SK-N-SH treated with all-trans-retinoic acid at 6 μM for 48 hours (cell line): ENCODE results near the gene DGCR2.
"Not testable (repeated sequence)": the region's sequence is repeated elsewhere in the genome, so short reads cannot be mapped to it uniquely, and the experiment has no call there.

Experiments used
- ATAC-seq: fragments of 200-7000 bp; cut with Tn5 transposase; 3 replicates; pipeline ENCODE4 v1.9.1; 2020; ENCODE audit warnings: mild to moderate bottlenecking, moderate library complexity
- ARNTL ChIP-seq: fragments of 450-650 bp; formaldehyde crosslinking; IDR thresholded peaks from 2 replicates; pipeline ENCODE4 v1.5.0; 2020; ENCODE audit warnings: low read depth, mild to moderate bottlenecking, moderate library complexity, borderline replicate concordance
- BACH2 ChIP-seq: fragments of 250-450 bp; sonication (Bioruptor Pico); IDR thresholded peaks from 2 replicates; pipeline ENCODE4 v1.9.0; 2021; ENCODE audit warnings: mild to moderate bottlenecking, borderline replicate concordance
- CSDC2 ChIP-seq: fragments of 250-450 bp; sonication (Bioruptor Pico); IDR thresholded peaks from 2 replicates; pipeline ENCODE4 v1.5.0; 2020; ENCODE audit warnings: mild to moderate bottlenecking, moderate library complexity
- ESRRG ChIP-seq: fragments of 250-450 bp; sonication (Bioruptor Pico); IDR thresholded peaks from 2 replicates; pipeline ENCODE4 v1.6.1; 2021; ENCODE audit warnings: mild to moderate bottlenecking
- GLIS3 ChIP-seq: fragments of 250-450 bp; sonication (Bioruptor Pico); IDR thresholded peaks from 2 replicates; pipeline ENCODE4 v1.5.0; 2020; ENCODE audit warnings: mild to moderate bottlenecking, moderate library complexity
- ISL1 ChIP-seq: fragments of 250-450 bp; sonication (Bioruptor Pico); IDR thresholded peaks from 2 replicates; pipeline ENCODE4 v2.1.2; 2022; ENCODE audit warnings: mild to moderate bottlenecking, moderate library complexity
- OSR1 ChIP-seq: fragments of 250-450 bp; sonication (Bioruptor Pico); IDR thresholded peaks from 2 replicates; pipeline ENCODE4 v1.8.0; 2022; ENCODE audit warnings: moderate library complexity, mild to moderate bottlenecking, inconsistent platforms
- POU6F1 ChIP-seq: fragments of 250-450 bp; sonication (Bioruptor Pico); IDR thresholded peaks from 2 replicates; pipeline ENCODE4 v1.8.0; 2021; ENCODE audit warnings: low read depth, mild to moderate bottlenecking, moderate library complexity, borderline replicate concordance
- PPARA ChIP-seq: fragments of 250-450 bp; sonication (Bioruptor Pico); IDR thresholded peaks from 2 replicates; pipeline ENCODE4 v1.5.0; 2020; ENCODE audit warnings: mild to moderate bottlenecking, borderline replicate concordance
- RARB ChIP-seq: fragments of 250-450 bp; sonication (Bioruptor Pico); IDR thresholded peaks from 2 replicates; pipeline ENCODE4 v1.8.0; 2021; ENCODE audit warnings: mild to moderate bottlenecking, moderate library complexity
- SNAI2 ChIP-seq: fragments of 250-450 bp; sonication (Bioruptor Pico); IDR thresholded peaks from 2 replicates; pipeline ENCODE4 v1.5.0; 2020; ENCODE audit warnings: mild to moderate bottlenecking, moderate library complexity
- TCF4 ChIP-seq: fragments of 250-450 bp; sonication (Bioruptor Pico); IDR thresholded peaks from 2 replicates; pipeline ENCODE4 v1.8.0; 2021; ENCODE audit warnings: mild to moderate bottlenecking, moderate library complexity, borderline replicate concordance
- TOX ChIP-seq: fragments of 250-450 bp; sonication (Bioruptor Pico); IDR thresholded peaks from 2 replicates; pipeline ENCODE4 v1.8.0; 2021; ENCODE audit warnings: mild to moderate bottlenecking, moderate library complexity, borderline replicate concordance
- TSHZ2 ChIP-seq: fragments of 250-450 bp; sonication (Bioruptor Pico); IDR thresholded peaks from 2 replicates; pipeline ENCODE4 v1.5.0; 2020; ENCODE audit warnings: mild to moderate bottlenecking, moderate library complexity
- ZC3H10 ChIP-seq: fragments of 250-450 bp; sonication (Bioruptor Pico); IDR thresholded peaks from 2 replicates; pipeline ENCODE4 v1.5.1; 2021; ENCODE audit warnings: mild to moderate bottlenecking, moderate library complexity
- ZFP3 ChIP-seq: fragments of 250-450 bp; sonication (Bioruptor Pico); IDR thresholded peaks from 2 replicates; pipeline ENCODE4 v1.5.0; 2020; ENCODE audit warnings: mild to moderate bottlenecking, moderate library complexity
- ZFP30 ChIP-seq: fragments of 450-650 bp; formaldehyde crosslinking; IDR thresholded peaks from 2 replicates; pipeline ENCODE4 v1.5.0; 2022; ENCODE audit warnings: mild to moderate bottlenecking, moderate library complexity
- ZNF70 ChIP-seq: fragments of 450-650 bp; formaldehyde crosslinking; IDR thresholded peaks from 2 replicates; pipeline ENCODE4 v1.5.0; 2020; ENCODE audit warnings: mild to moderate bottlenecking, moderate library complexity
- TF ChIP-seq, protein P1 (sequence below): fragments of 250-450 bp; sonication (Bioruptor Pico); IDR thresholded peaks from 2 replicates; pipeline ENCODE4 v1.5.1; 2020; ENCODE audit warnings: low read depth, mild to moderate bottlenecking, moderate library complexity
- TF ChIP-seq, protein P2 (sequence below): fragments of 250-450 bp; sonication (Bioruptor Pico); IDR thresholded peaks from 2 replicates; pipeline ENCODE4 v1.5.1; 2021; ENCODE audit warnings: mild to moderate bottlenecking, moderate library complexity

The DGCR2 gene

DNA sequence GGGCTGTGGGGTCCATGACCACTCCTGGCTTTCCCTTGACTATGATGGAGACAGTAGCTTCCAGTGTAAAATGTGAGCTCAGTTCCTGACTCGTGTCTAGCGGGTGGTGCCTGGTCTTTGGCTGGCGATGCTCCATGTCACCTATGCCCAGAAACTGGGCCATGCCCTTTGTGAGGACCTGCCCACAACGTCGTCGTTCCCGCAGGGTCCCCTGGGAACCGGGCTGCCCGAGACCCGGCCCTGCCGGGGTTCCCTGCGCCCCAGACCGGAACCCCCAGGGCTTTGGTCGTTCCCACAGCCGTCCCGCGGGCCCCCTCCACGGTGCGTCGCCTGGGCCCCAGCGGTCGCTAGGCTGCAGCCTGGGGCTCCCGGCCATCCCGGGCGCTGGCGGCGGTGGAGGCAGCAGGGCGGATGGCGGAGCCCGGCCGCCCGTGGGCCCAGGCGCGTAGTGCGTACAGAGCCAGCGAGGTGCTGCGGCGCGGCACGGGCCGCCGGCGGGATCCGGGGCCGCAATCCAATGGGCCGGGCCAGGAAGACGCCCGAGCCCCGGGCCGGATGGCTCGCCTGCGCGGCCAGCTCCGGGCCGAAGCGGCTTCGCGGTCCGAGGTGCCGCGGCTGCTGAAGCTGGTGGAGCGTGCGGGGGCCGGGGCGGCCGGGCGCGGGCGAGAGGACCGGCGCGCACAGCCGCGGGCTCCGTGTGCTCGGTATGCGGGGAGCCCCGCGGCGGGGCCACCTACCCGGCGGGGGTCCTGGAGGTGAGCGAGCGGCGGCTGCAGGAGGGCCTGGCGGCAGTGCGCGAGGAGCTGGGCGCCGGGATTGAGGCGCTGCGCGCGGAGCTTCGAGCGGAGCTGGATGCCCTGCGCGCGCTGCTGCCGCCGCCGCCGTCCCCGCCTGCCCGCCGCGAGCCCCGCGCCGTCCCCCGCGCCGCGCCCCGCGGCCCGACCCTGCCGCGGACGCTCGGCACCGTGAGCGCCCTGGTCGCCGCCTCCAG, 92.8 kb downstream of the DGCR2 start:
- ATAC-seq: not testable (repeated sequence)

GRCh38 chr22:19028060-19028455, 94.2 kb downstream of the DGCR2 start:
- peak; percentile 47 for ATAC-seq

- ATAC-seq: not testable (repeated sequence)
Measured at GRCh38 chr22:19027371-19028059, 94.7 kb downstream of the DGCR2 start.

DNA sequence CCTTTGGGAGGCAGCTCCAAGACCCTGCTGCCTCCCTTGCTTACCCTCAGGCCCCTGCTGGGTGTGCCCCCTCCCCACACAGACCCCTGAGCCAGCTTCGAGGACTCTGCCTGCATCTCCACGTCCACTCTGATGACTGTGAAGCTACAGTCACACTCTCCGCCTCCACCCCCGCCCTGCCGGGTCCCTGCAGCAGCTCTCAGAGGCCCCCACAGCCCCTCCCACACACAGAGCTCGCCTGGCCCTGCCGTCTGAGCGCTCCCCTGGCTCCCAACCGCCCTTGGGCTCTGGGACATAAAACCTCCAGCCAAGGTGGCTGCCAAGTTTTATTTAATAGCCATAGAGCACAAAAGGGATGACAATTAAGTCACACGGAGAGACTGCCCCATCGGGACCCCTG, 96.1 kb downstream of the DGCR2 start:
- ATAC-seq: not testable (repeated sequence)

DNA sequence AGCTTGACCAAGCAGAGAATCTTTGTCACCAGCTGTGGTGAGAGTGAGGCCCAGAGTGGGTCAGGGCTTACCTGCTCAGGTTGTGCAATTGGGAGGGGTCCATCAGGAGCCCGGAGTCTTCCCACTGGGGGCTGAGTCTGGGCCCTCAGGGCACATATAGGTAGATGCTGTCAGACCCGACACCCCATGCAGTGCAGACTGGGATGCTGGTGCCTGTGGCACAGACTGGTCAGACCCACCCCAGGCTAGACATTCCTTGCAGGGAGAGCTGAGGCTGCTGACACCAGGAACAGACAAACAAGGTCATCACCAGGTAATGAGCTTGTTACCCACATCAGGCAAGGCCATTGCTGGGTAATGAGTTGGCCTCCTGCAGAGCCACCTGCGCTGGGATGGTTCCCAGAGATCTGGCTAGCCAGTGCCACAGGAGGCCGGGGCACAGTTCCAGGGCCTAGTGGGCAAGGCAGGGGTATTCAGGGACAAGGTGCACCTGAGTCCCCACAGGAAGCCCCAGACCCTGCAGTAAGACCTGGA, 97.2 kb downstream of the DGCR2 start:
- ATAC-seq: not testable (repeated sequence)

DNA sequence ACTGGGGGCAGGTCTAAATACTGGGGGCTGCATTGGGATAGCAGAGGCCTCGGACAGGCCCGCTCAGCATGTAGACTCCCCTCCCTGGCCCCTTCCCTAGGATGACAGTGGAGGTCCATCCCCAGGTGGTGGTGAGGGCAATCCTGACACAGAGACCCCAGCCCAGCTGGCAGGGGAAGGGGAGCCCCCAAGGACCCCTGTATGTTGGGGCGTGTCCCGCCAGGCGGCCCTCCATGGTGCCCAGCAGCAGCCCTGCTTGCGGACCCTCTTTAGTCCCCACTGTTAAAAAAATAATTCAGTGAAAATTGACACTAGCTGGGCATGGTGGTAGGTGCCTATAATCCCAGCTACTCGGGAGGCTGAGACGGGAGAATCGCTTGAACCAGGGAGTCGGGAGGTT, 98.3 kb downstream of the DGCR2 start:
- not testable (repeated sequence) for ATAC-seq

- TF ChIP-seq SNAI2 (CRISPR knock-in tag) (no peak), PPARA (CRISPR knock-in tag) (no peak), POU6F1 (CRISPR knock-in tag) (no peak), BACH2 (CRISPR knock-in tag) (no peak), TOX (no peak), ARNTL (CRISPR knock-in tag) (no peak), TSHZ2 (CRISPR knock-in tag) (no peak), OSR1 (no peak), RARB (no peak), ISL1 (CRISPR knock-in tag) (no peak)
- no peak for ATAC-seq
Measured at GRCh38 chr22:19022755-19023154, 99.5 kb downstream of the DGCR2 start.

DNA sequence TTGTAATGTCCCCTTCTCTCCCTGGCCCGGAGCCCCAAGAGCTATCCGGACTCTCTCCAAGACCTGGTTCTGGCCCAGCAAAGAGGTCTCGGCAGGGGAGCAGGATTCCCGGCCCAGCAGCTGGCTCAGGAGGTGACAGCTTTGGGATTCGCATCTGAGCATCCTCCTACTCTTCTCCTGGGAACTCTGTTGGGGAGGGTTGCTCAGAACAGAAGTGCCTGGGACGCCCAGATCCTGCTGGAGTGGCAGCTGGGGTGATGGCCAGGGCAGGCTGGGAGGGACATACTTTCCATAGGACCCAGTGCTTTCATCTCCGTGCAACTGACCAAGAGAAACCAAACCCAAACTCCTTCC, 102.6 kb downstream of the DGCR2 start:
- ATAC-seq: no peak
- TF ChIP-seq ZFP30 (CRISPR knock-in tag): no peak
- TF ChIP-seq ZC3H10 (CRISPR knock-in tag): no peak
- TF ChIP-seq, protein P1, sequence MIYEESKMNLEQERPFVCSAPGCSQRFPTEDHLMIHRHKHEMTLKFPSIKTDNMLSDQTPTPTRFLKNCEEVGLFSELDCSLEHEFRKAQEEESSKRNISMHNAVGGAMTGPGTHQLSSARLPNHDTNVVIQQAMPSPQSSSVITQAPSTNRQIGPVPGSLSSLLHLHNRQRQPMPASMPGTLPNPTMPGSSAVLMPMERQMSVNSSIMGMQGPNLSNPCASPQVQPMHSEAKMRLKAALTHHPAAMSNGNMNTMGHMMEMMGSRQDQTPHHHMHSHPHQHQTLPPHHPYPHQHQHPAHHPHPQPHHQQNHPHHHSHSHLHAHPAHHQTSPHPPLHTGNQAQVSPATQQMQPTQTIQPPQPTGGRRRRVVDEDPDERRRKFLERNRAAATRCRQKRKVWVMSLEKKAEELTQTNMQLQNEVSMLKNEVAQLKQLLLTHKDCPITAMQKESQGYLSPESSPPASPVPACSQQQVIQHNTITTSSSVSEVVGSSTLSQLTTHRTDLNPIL: no peak
- TF ChIP-seq ZFP3 (CRISPR knock-in tag): no peak
- no peak for TF ChIP-seq ESRRG (CRISPR knock-in tag)
- TF ChIP-seq BACH2 (CRISPR knock-in tag): no peak
- TF ChIP-seq TCF4 (CRISPR knock-in tag): no peak
- TF ChIP-seq PPARA (CRISPR knock-in tag): no peak
- TF ChIP-seq ISL1 (CRISPR knock-in tag): no peak
- no peak for TF ChIP-seq ZNF70 (CRISPR knock-in tag)
- no peak for TF ChIP-seq GLIS3
- TF ChIP-seq, protein P2, sequence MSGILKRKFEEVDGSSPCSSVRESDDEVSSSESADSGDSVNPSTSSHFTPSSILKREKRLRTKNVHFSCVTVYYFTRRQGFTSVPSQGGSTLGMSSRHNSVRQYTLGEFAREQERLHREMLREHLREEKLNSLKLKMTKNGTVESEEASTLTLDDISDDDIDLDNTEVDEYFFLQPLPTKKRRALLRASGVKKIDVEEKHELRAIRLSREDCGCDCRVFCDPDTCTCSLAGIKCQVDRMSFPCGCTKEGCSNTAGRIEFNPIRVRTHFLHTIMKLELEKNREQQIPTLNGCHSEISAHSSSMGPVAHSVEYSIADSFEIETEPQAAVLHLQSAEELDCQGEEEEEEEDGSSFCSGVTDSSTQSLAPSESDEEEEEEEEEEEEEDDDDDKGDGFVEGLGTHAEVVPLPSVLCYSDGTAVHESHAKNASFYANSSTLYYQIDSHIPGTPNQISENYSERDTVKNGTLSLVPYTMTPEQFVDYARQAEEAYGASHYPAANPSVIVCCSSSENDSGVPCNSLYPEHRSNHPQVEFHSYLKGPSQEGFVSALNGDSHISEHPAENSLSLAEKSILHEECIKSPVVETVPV (CRISPR knock-in tag): no peak
- no peak for TF ChIP-seq SNAI2 (CRISPR knock-in tag)
- no peak for TF ChIP-seq CSDC2 (CRISPR knock-in tag)
- TF ChIP-seq POU6F1 (CRISPR knock-in tag): no peak
